SK-N-SH (cell line): Measurements from ENCODE around the gene PRKD2. TPM values are rescaled to one million over a fixed set of nuclear protein-coding genes. Genes with fewer than 3 reads are reported as not detected.

Source experiments
- CTCF ChIA-PET: fragments of 300-600, 350-600 bp; formaldehyde crosslinking; extraction: SDS; loops from one replicate; lab custom pipeline; 2021; lab: Yijun Ruan, JAX
- POLR2A ChIA-PET: fragments of 350-600 bp; sonication (Branson Sonifier 250); formaldehyde crosslinking; extraction: SDS; loops from one replicate; lab custom pipeline; 2020; ENCODE audit warnings: antibody characterized with exemption, inconsistent platforms; lab: Yijun Ruan, JAX
- DNase-seq: peaks from one replicate; pipeline ENCODE4 v3.0.0; 2012
- H2AFZ ChIP-seq: fragments of 200-600 bp; sonication (generic); 2 replicates; pipeline ENCODE4 v1.8.1; 2016; ENCODE audit warnings: antibody characterized with exemption, mild to moderate bottlenecking, low read depth
- H3F3A ChIP-seq: fragments of 200-600 bp; sonication (generic); replicated peaks from 2 replicates; pipeline ENCODE3; 2016; ENCODE audit warnings: antibody characterized with exemption, mild to moderate bottlenecking; ENCODE audit not compliant: insufficient read depth
- H3K27ac ChIP-seq, 2 experiments: fragments of 200-500 bp in 1 of 2; fragments of 200-600 bp in 1 of 2; sonication (Bioruptor generic) in 1 of 2; sonication (generic), shearing (Covaris generic) in 1 of 2; 2 replicates each; pipeline versions ENCODE4 v1.5.1 to v1.6.1; 2014 to 2016; ENCODE audit warnings: low read depth in 2 of 2, inconsistent platforms in 1 of 2, low read length in 1 of 2, mild to moderate bottlenecking in 1 of 2, mixed read lengths in 1 of 2
- H3K27me3 ChIP-seq: fragments of 200-600 bp; sonication (generic), shearing (Covaris generic); 2 replicates; pipeline ENCODE4 v1.6.1; 2016; ENCODE audit warnings: mixed run types; ENCODE audit not compliant: insufficient read depth
- H3K36me3 ChIP-seq, 2 experiments: fragments of 200-500 bp in 1 of 2; fragments of 200-600 bp in 1 of 2; sonication (Bioruptor generic) in 1 of 2; sonication (generic) in 1 of 2; replicated peaks in 1 of 2; 2 replicates each; pipeline versions ENCODE3 to v1.5.1; 2014 to 2016; ENCODE audit warnings: low read length in 1 of 2, mild to moderate bottlenecking in 1 of 2; ENCODE audit not compliant: insufficient read depth in 2 of 2, control insufficient read depth in 1 of 2
- H3K4me1 ChIP-seq, 2 experiments: fragments of 200-500 bp in 1 of 2; fragments of 200-600 bp in 1 of 2; sonication (Bioruptor generic) in 1 of 2; sonication (generic), shearing (Covaris generic) in 1 of 2; 2 replicates each; pipeline versions ENCODE4 v1.5.1 to v1.6.1; 2014 to 2016; ENCODE audit warnings: low read depth in 1 of 2, low read length in 1 of 2, mixed run types in 1 of 2; ENCODE audit not compliant: insufficient read depth in 2 of 2, control insufficient read depth in 1 of 2
- H3K4me2 ChIP-seq: fragments of 200-600 bp; sonication (generic), shearing (Covaris generic); 2 replicates; pipeline ENCODE4 v1.6.1; 2017; ENCODE audit warnings: mixed run types
- H3K4me3 ChIP-seq, 2 experiments: fragments of 200-500 bp in 1 of 2; fragments of 200-600 bp in 1 of 2; sonication (Bioruptor generic) in 1 of 2; sonication (generic), shearing (Covaris generic) in 1 of 2; 2 replicates each; pipeline versions ENCODE4 v1.5.1 to v1.8.1; 2014 to 2016; ENCODE audit warnings: low read depth in 2 of 2, inconsistent platforms in 1 of 2, low read length in 1 of 2, mild to moderate bottlenecking in 1 of 2, mixed read lengths in 1 of 2, moderate library complexity in 1 of 2
- H3K79me2 ChIP-seq: fragments of 200-600 bp; sonication (generic); 2 replicates; pipeline ENCODE4 v1.8.1; 2017; ENCODE audit warnings: mild to moderate bottlenecking; ENCODE audit not compliant: insufficient read depth
- H3K9ac ChIP-seq: fragments of 200-600 bp; sonication (generic); 2 replicates; pipeline ENCODE4 v1.6.1; 2017; ENCODE audit warnings: mixed run types
- H3K9me2 ChIP-seq: fragments of 200-600 bp; sonication (generic); 2 replicates; pipeline ENCODE4 v1.6.1; 2017; ENCODE audit warnings: mixed run types
- H3K9me3 ChIP-seq: fragments of 200-600 bp; sonication (generic); 2 replicates; pipeline ENCODE4 v1.6.1; 2017; ENCODE audit warnings: mixed run types, mild to moderate bottlenecking, moderate library complexity
- H4K20me1 ChIP-seq: fragments of 200-600 bp; sonication (generic); 2 replicates; pipeline ENCODE4 v1.6.1; 2017; ENCODE audit warnings: mild to moderate bottlenecking, mixed run types; ENCODE audit not compliant: insufficient read depth
- EP300 ChIP-seq, 2 experiments: IDR thresholded peaks; 2 replicates each; pipeline versions ENCODE4 v1.4.0 to v1.6.1; 2012; ENCODE audit warnings: borderline replicate concordance in 1 of 2, low read depth in 1 of 2, low read length in 1 of 2
- FOSL2 ChIP-seq: IDR thresholded peaks from 2 replicates; pipeline ENCODE4 v1.4.0; 2012; ENCODE audit warnings: low read depth, mild to moderate bottlenecking, moderate library complexity, borderline replicate concordance
- FOXM1 ChIP-seq: IDR thresholded peaks from 2 replicates; pipeline ENCODE4 v1.4.0; 2012; ENCODE audit warnings: low read depth, mild to moderate bottlenecking
- GABPA ChIP-seq: IDR thresholded peaks from 2 replicates; pipeline ENCODE4 v1.4.0; 2012; ENCODE audit warnings: low read depth, mild to moderate bottlenecking
- JUND ChIP-seq: IDR thresholded peaks from 2 replicates; pipeline ENCODE4 v1.4.0; 2012
- MAX ChIP-seq: IDR thresholded peaks from 2 replicates; pipeline ENCODE4 v1.4.0; 2012; ENCODE audit warnings: low read depth
- MEF2A ChIP-seq: IDR thresholded peaks from 2 replicates; pipeline ENCODE4 v1.4.0; 2012; ENCODE audit warnings: low read depth, borderline replicate concordance
- POLR2AphosphoS5 ChIP-seq: IDR thresholded peaks from 2 replicates; pipeline ENCODE4 v1.6.1; 2012; ENCODE audit warnings: low read depth, low read length
- RAD21 ChIP-seq: IDR thresholded peaks from 2 replicates; pipeline ENCODE4 v1.6.1; 2012; ENCODE audit warnings: mild to moderate bottlenecking, low read length
- RCOR1 ChIP-seq: fragments of 150-350 bp; IDR thresholded peaks from 2 replicates; pipeline ENCODE4 v1.6.1; 2017; ENCODE audit warnings: antibody characterized with exemption, low read length
- REST ChIP-seq: IDR thresholded peaks from 2 replicates; pipeline ENCODE4 v1.6.1; 2012; ENCODE audit warnings: mild to moderate bottlenecking, low read depth, low read length, moderate library complexity
- RFX5 ChIP-seq: IDR thresholded peaks from 2 replicates; pipeline ENCODE4 v1.6.1; 2012; ENCODE audit warnings: mild to moderate bottlenecking, improper control_type of control experiment, low read length
- ZBTB33 ChIP-seq: IDR thresholded peaks from 2 replicates; pipeline ENCODE4 v1.4.0; 2012; ENCODE audit warnings: low read depth, borderline replicate concordance
- WGBS: methylation state at CpG from one replicate; pipeline ENCODE4 v1.1.6; 2017; ENCODE audit warnings: low lambda C conversion rate; 5-methylcytosine and 5-hydroxymethylcytosine counted together
- polyA plus RNA-seq, 3 experiments: library from polyadenylated mRNA; depleted of rRNA; stranded (reverse); fragments of >200 nt; gene quantifications; 2 replicates each; pipeline ENCODE4 v1.2.3, GENCODE V29; 2012

The PRKD2 gene
- polyA plus RNA-seq, 1 of the 3 experiments (the other 2 are of a cell fraction): 21.4 TPM

- no peak for TF ChIP-seq REST
Measured at GRCh38 chr19:46730595-46730994, 13.7 kb upstream of the PRKD2 start (continued).

GRCh38 chr19:46730187-46730586 lies 13.3 kb upstream of the PRKD2 start:
- peaks cover 33 to 83% of the 10 kb centered on the region in 2 experiments for H3K36me3 ChIP-seq
- DNase-seq: no peak
- TF ChIP-seq FOSL2: no peak
- no peak for TF ChIP-seq POLR2AphosphoS5
- no peak for TF ChIP-seq MAX
- TF ChIP-seq FOXM1: no peak
- TF ChIP-seq RAD21: no peak
- no peak for TF ChIP-seq ZBTB33
- TF ChIP-seq EP300 (IDR thresholded peaks at IDR 0.05; ENCODE audit: borderline replicate concordance in 1 of 2, low read depth in 1 of 2, low read length in 1 of 2): no peak
- TF ChIP-seq REST: no peak
- TF ChIP-seq GABPA: no peak
- TF ChIP-seq JUND: no peak
- TF ChIP-seq RFX5: no peak
- TF ChIP-seq MEF2A: no peak
- no peak for TF ChIP-seq RCOR1
- TF ChIP-seq, all 33 proteins: peak for 0
- 96% methylated on average over 6 of the region's 9 CpGs for WGBS
- no peaks in the 10 kb centered on the region for H3K27me3 ChIP-seq
- H3K4me2 ChIP-seq: no peak overlapping the region
- H4K20me1 ChIP-seq: peaks cover 69% of the 10 kb centered on the region
- no peak overlapping the region for H2AFZ ChIP-seq
- peaks cover 14% of the 10 kb centered on the region for H3F3A ChIP-seq
- ChIA-PET POLR2A (no interaction called here), CTCF (interaction anchor here (1.3 to 3.8 kb wide), 8 partner anchors 13 to 120 kb away, joined by 3 to 58 read pairs (median 18); partner anchors contain the start of genes DACT3, FKRP and PRKD2)
- peaks cover 3 to 10% of the 10 kb centered on the region in 2 experiments; a peak in 2 of 4 replicates for H3K4me1 ChIP-seq
- H3K4me3 ChIP-seq: no peak overlapping the region
- H3K9ac ChIP-seq: no peak overlapping the region
- peaks cover 55% of the 10 kb centered on the region for H3K79me2 ChIP-seq
- peak overlapping the region in 1 of 2 experiments; percentile 62; a peak in 1 of 4 replicates for H3K27ac ChIP-seq
- no peaks in the 10 kb centered on the region for H3K9me3 ChIP-seq
- no peaks in the 10 kb centered on the region for H3K9me2 ChIP-seq
